Globus pallidus (tissue), 1 donor: ENCODE measurements around the gene RGS14.

Source experiments
- DNase-seq: peaks from one replicate; pipeline ENCODE4 v3.0.0-alpha.2; 2015; ENCODE audit warnings: low spot score

Gene RGS14

GRCh38 chr5:177357459-177358351 is at the start of gene RGS14:
Gene RGS14 (plus strand): TSS chr5:177357924. CDS start chr5:177358025, 101 bp downstream.
- peak; percentile 41 for DNase-seq

- DNase-seq: no peak
Measured at GRCh38 chr5:177308740-177309139, 49.0 kb upstream of the RGS14 start.

GRCh38 chr5:177309351-177310191 is 48.2 kb upstream of the RGS14 start:
- DNase-seq: no peak

GRCh38 chr5:177310332-177310731 is 47.4 kb upstream of the RGS14 start:
- no peak for DNase-seq

- DNase-seq: no peak
Measured at GRCh38 chr5:177310757-177311391, 46.9 kb upstream of the RGS14 start.

- DNase-seq: no peak
Measured at GRCh38 chr5:177311392-177311722, 46.4 kb upstream of the RGS14 start.

GRCh38 chr5:177311723-177312648 is 45.7 kb upstream of the RGS14 start, which contains the start of gene MXD3:
Gene MXD3 (minus strand): TSS chr5:177311898. CDS start chr5:177311830, 68 bp downstream.
- DNase-seq: peak; percentile 90

GRCh38 chr5:177312649-177313181 is 45.0 kb upstream of the RGS14 start:
- DNase-seq: no peak

- DNase-seq: no peak
Measured at GRCh38 chr5:177313561-177314259, 44.0 kb upstream of the RGS14 start.

GRCh38 chr5:177314376-177315342 is 43.1 kb upstream of the RGS14 start:
- DNase-seq: no peak

- no peak for DNase-seq
Measured at GRCh38 chr5:177315411-177315810, 42.3 kb upstream of the RGS14 start.

GRCh38 chr5:177316005-177316404 is 41.7 kb upstream of the RGS14 start:
- no peak for DNase-seq

- DNase-seq: peak; percentile 56
Measured at GRCh38 chr5:177317959-177318377, 39.8 kb upstream of the RGS14 start.

GRCh38 chr5:177319913-177320588 is 37.7 kb upstream of the RGS14 start:
- no peak for DNase-seq

GRCh38 chr5:177320879-177321278 is 36.8 kb upstream of the RGS14 start:
- peak; percentile 31 for DNase-seq

- DNase-seq: no peak
Measured at GRCh38 chr5:177325868-177326381, 31.8 kb upstream of the RGS14 start.

GRCh38 chr5:177327539-177328522 is 29.9 kb upstream of the RGS14 start:
- DNase-seq: no peak
